K562 (cell line): ENCODE results near the gene OR10A2.
"Not testable (repeated sequence)": the region's sequence is repeated elsewhere in the genome, so short reads cannot be mapped to it uniquely, and the experiment has no call there.

ENCODE experiments used
- ZNF766 ChIP-seq: fragments of 200-800 bp; sonication (Bioruptor generic); conservative IDR thresholded peaks from 2 replicates; pipeline ENCODE4 v1.6.1; 2016; ENCODE audit warnings: missing genetic modification characterization, missing compliant biosample characterization
- ZNF780A ChIP-seq: fragments of 250-450 bp; sonication (Bioruptor Pico); IDR thresholded peaks from 2 replicates; pipeline ENCODE4 v1.5.0; 2021; ENCODE audit warnings: mild to moderate bottlenecking
- TF ChIP-seq, protein P1 (sequence below): fragments of 450-650 bp; IDR thresholded peaks from 2 replicates; pipeline ENCODE4 v1.6.1; 2014; ENCODE audit warnings: low read depth, mild to moderate bottlenecking, moderate library complexity, borderline replicate concordance

DNA sequence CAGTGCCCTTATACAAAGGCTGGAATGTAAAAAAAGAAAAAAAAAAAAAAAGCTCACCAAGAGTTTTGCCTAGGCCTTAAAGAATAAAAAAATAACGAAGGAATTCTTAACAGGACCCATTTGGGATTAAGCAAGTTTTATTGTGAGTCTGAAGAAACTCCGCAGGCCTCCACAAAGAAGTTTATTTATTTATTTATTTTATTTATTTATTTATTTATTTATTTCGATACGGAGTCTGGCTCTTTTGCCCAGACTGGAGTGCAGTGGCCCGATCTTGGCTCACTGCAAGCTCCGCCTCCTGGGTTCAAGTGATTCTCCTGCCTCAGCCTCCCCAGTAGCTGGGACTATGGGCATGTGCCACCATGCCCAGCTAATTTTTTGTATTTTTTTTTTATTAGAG lies 8.1 kb upstream of the OR10A2 start:
- TF ChIP-seq ZNF780A (CRISPR knock-in tag); ZNF766: not testable (repeated sequence)
- TF ChIP-seq, protein P1, sequence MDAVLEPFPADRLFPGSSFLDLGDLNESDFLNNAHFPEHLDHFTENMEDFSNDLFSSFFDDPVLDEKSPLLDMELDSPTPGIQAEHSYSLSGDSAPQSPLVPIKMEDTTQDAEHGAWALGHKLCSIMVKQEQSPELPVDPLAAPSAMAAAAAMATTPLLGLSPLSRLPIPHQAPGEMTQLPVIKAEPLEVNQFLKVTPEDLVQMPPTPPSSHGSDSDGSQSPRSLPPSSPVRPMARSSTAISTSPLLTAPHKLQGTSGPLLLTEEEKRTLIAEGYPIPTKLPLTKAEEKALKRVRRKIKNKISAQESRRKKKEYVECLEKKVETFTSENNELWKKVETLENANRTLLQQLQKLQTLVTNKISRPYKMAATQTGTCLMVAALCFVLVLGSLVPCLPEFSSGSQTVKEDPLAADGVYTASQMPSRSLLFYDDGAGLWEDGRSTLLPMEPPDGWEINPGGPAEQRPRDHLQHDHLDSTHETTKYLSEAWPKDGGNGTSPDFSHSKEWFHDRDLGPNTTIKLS, result not testable (repeated sequence)
